Activated CD4-positive, alpha-beta T cell treated with anti-CD3 and anti-CD28 coated beads for 48 hours (primary cell): ENCODE results near the gene SCARB1.
"Not testable (repeated sequence)": the region's sequence is repeated elsewhere in the genome, so short reads cannot be mapped to it uniquely, and the experiment has no call there.

Experiments
- DNase-seq: peaks from one replicate; pipeline ENCODE4 v3.0.0-alpha.2; 2020

The SCARB1 gene, protein sequence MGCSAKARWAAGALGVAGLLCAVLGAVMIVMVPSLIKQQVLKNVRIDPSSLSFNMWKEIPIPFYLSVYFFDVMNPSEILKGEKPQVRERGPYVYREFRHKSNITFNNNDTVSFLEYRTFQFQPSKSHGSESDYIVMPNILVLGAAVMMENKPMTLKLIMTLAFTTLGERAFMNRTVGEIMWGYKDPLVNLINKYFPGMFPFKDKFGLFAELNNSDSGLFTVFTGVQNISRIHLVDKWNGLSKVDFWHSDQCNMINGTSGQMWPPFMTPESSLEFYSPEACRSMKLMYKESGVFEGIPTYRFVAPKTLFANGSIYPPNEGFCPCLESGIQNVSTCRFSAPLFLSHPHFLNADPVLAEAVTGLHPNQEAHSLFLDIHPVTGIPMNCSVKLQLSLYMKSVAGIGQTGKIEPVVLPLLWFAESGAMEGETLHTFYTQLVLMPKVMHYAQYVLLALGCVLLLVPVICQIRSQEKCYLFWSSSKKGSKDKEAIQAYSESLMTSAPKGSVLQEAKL

DNA sequence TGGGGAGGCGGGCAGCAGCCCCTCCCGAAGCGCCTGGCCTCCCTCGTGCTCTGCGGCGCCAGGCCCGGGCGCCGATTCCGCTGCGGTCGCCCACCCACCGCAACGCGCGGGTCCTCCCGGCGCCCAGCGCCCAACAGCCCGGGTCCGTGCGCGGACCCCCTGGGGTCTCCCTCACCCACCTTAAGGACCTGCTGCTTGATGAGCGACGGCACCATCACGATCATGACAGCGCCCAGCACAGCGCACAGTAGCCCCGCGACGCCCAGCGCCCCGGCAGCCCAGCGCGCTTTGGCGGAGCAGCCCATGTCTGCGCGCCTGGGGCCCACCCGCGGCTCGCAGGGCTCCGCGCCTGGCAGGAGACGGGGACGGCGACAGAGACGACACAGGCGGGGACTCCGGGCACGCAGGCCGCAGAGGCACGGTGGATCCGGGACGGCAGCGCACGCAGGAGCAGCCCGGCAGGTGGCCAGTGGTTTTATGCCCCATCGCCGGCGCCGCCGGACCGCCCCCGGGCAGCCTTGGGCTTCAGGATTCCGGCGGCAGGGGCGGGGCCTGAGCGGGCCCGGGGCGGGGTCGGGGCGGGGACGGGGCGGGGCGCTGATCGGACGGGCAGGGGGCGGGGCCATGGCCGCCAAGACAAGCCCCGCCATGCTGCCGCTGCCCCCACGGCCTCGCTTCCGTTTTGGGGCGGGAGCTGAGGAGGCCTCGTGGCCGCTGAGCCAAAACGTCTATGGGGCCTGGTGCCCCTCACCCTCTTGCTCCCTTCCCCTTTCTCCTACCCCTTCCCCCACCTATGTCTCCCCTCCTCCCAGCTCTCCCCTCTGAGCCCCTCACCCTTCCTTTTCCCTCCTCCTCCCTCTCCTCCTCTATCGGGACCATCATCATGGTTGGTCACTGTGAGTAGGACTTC is at the start of gene SCARB1:
TSS of gene SCARB1 (minus strand) at position 449 of the 910 bp plus-strand sequence. CDS start at position 305, 144 bp downstream.
- peak; percentile 81 for DNase-seq

DNA sequence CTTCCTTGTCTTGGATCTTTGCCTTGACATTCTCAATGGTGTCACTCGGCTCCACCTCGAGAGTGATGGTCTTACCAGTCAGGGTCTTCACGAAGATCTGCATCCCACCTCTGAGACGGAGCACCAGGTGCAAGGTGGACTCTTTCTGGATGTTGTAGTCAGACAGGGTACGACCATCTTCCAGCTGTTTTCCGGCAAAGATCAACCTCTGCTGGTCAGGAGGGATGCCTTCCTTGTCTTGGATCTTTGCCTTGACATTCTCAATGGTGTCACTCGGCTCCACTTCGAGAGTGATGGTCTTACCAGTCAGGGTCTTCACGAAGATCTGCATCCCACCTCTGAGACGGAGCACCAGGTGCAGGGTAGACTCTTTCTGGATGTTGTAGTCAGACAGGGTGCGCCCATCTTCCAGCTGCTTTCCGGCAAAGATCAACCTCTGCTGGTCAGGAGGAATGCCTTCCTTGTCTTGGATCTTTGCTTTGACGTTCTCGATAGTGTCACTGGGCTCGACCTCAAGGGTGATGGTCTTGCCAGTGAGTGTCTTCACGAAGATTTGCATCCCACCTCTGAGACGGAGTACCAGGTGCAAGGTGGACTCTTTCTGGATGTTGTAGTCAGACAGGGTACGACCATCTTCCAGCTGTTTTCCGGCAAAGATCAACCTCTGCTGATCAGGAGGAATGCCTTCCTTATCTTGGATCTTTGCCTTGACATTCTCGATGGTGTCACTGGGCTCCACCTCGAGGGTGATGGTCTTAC is 49.0 kb upstream of the SCARB1 start:
- DNase-seq: not testable (repeated sequence)

DNA sequence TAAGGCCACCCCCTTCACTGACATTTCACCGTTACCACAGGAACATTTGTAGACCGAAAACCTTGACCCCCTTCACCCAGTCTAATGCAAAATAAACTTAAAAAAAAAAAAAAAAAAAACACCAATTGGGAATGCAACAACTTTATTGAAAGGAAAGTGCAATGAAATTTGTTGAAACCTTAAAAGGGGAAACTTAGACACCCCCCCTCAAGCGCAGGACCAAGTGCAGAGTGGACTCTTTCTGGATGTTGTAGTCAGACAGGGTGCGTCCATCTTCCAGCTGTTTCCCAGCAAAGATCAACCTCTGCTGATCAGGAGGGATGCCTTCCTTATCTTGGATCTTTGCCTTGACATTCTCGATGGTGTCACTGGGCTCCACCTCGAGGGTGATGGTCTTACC is 47.9 kb upstream of the SCARB1 start:
- DNase-seq: not testable (repeated sequence)

DNA sequence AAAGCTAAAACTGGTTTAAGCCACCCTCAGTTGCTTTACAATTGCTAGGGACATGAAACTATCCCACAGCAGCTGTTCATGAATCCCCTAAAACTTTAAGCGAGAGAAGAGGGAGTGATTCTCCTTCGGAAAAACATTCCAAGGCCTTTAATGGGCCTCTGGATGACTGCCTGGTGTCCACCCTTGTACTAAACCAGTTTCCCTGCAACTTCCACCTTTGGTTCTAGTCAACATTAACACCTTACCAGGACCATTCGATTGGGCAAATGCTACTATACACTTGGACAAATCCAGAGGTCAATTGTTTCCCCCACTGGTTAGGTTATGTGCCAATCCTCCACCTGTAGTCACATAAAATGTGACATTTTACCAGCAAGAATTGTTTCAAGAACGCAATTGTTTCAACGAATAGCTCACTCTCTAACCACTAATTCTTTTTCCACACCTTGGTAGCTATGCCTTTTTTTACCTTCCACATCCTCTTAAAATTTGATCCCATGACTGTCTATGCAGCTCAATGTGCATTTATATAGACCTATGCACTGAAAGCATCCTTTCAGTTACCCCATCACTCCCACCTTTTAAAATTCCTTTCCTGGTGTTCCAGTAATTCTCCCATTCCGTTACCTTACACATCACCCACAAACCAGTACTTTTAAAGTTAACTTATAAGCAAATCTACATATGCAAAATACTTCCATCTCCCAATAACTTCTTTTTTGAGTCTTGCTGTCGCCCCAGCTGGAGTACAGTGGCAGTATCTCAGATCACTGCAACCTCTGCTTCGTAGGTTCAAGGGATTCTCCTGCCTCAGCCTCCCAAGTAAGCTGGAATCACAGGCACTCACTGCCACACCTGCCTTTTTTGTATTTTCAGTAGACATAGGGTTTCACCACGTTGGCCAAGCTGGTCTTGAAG is 47.2 kb upstream of the SCARB1 start:
- DNase-seq: no peak

DNA sequence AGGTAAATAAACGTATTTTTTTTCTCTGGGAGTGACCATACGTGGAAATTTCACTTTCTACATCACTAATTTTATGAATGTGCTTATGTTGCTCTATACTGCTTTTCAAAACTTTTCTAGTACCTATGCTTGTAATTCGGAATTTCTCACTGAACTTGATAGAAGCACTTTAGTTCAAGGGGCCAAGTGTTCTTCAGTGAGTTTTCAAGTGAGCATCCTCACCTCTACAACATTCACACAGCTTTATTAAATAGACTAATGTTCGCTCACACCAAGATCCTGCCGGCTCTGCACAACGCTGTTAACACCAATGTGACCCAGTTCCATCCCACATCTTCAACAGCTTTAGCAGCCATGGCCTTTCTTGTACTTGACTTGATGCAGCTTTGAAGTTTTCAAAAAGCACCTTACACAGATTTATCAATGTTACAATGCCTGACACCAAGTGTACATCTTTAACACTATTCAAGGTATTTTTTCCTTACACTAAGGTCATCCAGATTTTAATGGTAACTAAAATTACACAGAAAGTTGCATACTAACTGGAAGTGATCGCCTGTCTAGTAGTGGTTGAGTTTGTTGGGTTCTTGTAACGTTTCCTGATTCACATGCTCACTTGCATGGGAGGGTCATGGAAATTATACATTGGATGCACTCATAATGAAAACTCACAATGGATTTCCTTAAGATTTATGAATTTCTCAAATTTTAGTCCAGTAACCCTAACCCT is 46.3 kb upstream of the SCARB1 start:
- DNase-seq: no peak

DNA sequence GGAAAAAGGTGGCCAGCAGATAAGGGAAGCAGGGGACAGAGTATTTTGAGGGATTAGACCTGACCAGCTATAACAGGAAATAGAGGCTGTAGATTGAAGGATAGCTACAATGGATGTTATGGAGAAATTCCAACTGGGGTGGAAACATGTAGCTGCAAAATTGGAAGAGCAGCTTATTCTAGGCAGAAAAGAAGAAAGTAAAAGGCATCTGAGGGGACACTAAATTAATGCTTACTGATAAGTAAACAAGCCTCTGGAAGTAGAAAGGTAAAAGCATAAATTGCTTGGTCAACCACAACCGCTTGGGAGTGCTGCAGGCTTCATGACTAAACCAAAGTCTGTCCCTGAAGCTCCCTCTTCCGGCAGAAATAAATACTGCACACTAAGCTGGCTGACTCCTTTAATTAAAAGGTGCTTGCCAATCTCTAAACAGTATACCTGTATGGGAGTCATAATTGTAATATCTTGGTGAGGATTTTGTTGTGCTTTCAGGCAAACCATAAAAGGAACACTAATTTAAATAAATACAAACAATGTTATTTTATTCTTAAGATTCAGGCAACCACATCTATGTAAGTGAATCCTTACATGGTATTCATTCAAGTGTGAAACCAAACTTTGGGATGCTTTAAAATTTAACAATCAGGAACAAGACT is 43.1 kb upstream of the SCARB1 start:
- DNase-seq: peak; percentile 92

DNA sequence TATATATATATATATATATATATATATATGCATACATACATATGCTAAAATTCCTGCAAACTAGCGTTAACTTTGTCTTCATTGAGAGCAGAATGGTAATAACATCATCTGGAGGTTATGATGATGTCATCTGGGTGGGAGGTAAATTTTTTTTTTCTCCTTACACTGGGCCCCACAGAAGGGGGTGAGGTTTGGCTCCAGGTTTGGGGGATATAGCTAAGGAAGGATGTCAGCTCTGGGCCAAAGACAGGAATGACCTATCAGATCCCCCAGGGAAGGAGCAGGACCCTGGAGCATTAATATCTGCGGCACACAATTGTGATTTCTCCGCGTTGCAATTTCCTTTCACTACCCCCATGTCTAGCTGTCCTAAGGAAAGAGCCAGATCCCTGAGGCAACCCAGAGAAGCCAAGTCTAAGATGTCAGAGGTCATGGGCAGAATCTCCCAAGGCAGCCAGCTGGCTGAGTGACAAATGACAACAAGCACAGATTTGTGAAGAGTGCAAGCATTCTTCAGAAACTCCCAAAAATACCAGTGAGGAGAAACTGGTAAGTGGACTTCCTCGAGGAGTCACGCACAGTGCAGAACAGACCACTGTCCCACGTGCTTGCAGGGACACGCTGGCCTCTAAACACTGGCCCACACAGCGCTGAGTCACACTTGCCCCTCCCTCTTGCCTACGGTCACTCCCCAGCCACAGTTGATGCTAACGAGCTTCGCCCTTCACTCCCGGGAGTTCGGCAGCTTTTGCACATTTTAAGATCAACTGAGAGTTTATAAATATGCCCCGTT is 40.8 kb upstream of the SCARB1 start:
- no peak for DNase-seq

DNA sequence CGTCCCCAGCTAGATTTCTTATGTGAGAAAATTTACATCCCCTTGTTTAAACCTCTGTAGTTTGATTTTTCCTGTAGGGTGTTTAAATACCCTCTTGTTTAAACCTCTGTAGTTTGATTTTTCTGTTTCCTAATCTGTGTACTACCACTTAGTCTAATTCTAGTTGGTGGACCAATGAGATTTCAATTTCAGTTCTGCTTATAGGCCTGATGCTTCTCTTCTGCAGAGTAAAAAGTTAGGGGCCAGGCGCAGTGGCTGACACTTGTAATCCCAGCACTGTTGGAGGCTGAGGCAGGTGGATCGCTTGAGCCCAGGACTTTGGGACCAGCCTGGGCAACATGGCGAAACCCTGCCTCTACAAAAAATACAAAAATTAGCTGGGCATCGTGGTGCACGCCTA is 39.3 kb upstream of the SCARB1 start:
- DNase-seq: no peak

DNA sequence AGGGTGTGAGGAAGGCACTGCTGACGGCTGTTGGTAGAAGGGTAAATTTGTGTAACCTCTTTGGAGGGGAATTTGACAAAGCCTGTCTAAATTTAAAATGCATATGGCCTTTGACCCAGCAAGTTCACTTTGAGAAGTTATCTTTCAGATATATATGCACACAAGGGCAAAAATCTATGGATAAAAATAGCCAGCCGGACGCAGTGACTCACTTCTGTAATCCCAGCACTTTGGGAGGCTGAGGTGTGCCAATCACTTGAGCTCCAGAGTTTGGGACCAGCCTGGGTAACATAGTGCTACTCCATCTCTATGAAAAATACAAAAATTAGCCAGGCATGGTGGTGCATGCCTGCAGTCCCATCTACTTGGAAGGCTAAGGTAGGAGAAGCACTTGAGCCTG is 37.3 kb upstream of the SCARB1 start:
- DNase-seq: no peak

DNA sequence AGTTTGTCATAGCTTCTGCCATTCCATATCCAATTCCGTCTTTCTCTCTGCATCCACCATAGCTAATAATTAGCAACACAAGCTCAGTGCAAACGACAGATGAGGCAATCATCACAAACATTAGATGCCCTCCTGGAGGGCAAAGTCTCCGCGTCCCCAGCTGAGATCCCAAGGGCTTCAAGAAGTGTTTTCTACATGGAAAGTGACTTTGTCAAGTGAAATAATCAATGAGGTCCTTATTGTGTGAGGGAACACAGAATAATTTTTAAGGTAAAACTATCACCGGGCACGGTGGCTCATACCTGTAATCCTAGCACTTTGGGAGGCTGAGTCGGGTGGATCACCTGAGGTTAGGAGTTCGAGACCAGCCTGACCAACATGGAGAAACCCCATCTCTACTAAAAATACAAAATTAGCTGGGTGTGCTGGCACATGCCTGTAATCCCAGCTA is 36.7 kb upstream of the SCARB1 start:
- DNase-seq: not testable (repeated sequence)

DNA sequence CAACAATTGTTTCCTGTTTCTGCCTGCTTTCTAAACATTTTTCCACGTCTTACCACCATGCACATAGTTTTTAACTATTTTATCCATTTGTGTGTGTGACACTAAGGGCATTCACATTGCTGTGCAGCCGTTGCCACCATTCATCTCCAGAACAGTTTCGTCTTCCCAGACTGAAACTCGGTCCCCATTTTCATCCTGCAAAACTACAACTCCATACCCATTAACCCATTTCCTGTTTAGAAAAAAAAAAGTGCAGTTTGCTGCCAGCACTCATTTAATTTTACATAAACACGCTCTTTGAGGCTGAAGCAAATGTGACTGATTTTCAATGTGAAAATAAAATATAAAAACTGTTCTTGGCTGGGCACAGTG is 35.2 kb upstream of the SCARB1 start:
- DNase-seq: no peak

DNA sequence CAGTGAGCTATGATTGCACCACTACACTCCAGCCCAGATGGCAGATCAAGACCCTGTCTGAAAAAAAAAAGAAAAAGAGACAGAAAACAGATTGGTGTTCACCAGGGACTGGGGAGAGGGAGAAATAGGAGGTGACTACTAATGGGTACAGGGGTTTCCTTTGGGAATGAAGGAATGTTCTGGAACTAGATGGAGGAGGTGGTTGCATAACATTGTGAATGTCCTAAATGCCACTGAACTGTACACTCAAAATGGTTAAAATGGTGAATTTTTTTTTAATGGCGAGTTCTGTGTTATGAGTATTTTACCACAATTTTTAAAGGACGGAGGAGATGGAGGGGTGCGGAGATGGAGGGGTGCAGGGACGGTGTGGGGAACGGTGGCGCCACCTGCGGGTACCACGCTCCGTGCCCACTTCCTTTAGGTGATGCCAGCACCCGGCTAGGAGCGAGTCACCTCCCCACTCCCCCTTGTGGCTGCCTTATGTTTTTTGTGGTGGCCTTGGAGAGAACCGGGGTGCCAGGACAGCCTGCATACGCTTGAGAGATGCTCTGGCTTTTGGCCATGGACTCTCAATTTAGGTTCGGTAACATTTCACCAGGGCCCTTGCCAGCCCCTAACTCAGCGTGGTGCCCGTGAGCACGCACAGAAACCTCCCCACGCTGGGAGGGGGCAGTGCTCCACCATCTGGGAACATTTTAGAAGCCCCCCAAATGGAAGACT is 34.7 kb upstream of the SCARB1 start:
- peak; percentile 79 for DNase-seq

DNA sequence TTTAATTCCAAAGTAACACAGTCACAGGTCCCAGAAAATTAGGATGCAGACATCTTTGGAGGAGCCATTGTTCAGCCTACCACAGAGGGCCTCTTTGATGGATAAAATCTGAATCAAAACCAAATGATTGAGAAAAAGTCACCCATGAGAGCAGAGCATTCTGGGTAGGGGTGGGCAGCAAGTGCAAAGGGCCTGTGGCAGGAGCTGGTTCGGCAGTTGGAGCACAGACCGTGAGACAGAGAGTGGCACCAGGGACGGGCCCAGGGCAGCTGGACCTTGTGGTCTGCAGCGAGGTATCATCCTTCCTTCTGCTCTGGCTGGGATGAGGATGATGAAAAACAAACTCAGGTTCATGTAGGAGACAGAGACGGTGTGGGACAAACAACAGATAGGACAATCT is 32.8 kb upstream of the SCARB1 start:
- DNase-seq: no peak

DNA sequence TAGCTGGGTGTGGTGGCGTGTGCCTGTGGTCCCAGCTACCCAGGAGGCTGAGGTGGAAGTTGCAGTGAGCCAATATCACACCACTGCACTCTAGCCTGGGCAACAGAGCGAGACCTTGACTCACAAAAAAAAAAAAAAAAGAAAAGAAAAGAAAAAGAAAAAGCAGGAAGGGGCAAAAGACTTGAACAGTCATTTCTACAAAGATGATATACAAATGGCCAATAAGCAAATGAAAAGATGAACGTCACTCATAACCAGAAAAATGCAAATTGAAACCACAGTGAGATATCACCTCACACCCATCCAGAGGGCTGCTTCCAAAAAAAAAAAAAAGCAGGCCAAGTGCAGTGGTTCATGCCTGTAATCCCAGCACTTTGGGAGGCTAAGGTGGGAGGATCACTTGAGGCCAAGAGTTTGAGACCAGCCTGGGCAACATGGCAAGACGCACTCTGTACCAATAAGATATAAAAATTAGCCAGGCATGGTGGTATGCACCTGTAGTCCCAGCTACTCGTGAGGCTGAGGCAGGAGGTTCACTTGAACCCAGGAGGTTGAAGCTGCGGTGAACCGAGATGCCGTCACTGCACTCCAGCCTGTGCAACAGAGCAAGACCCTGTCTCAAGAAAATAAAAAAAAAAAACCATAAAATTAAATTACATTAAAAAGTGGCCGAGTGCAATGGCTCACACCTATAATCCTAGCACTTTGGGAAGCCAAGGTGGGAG is 30.3 kb upstream of the SCARB1 start:
- DNase-seq: no peak

DNA sequence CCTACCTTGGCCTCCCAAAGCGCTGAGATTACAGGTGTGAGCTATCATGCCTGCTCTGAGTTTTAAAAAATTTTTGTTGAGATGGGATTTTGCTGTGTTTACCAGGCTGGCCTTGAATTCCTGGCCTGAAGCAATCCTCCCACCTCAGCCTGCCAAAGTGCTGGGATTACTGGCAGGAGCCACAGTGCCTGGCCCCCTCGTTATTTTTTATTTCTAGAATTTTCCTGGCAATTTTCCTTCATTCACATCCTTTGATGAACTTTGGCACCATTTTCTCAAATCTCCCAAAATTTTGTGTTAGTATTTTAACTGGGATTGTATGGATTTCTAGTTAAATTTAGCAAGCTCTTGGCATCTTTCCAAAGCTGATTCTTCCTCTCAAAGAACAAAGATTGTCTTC is 24.6 kb upstream of the SCARB1 start:
- DNase-seq: no peak

DNA sequence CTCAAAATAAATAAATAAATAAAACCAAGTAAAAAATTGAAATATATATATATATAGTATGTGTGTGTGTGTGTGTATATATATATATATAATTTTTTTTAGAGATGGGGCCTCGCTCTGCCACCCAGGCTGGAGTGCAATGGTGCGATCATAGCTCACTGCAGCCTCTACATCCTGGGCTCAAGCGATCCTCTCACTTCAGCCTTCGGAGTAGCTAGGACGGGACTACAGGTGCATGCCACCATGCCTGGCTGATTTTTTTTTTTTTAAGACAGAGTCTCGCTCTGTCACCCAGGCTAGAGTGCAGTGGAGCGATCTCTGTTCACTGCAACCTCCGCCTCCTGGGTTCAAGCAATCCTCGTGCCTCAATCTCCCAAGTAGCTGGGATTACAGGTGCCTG is 24.1 kb upstream of the SCARB1 start:
- not testable (repeated sequence) for DNase-seq

DNA sequence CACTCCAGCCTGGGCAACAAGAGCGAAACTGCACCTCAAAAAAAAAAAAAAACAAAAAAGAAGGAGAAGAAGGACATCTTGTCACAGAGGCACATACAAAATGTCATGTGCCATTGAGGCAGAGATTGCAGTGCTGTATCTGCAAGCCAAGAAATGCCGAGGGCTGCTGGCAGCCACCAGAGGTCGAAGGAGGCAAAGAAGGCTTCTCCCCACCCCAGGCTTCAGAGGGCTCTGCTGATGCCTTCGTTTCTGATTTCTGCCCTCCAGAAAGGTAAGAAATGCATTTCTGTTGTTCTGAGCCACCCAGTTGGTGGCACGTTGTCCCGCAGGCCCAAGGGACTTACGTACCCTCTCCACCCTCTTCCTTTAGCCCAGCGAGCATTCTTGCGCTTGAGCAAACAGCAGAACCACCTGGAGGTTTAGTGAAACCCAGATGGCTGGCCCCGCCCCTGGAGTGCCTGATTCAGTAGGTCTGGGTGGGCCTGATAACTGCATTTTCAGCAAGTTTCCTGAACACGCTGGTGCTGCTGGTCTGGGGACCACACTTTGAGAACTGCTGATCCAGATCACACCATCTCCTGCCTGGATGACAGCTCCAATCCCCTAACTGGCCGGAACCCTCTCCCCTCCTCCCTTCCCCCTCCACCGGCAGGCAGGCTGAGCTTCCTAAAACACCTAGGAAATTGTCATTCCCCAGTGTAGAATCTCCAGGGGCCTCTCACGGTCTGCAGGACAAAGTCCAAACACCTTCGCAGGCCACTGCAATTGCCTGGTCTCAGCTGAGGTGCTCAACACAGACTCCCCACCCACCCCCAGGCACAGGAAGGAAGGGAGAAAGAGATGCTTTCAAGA is 21.1 kb upstream of the SCARB1 start:
- DNase-seq: no peak
